BE2C (cell line): ENCODE measurements around the gene CDH23.
A peak's percentile ranks its signal among the peaks of the same experiment; 100 is the strongest.

Experiments
- DNase-seq: peaks from one replicate; pipeline ENCODE4 v3.0.0-alpha.2; 2020
- H3K27me3 ChIP-seq: fragments of 250-450 bp; sonication (Bioruptor Pico); 2 replicates; pipeline ENCODE4 v1.5.1; 2020; ENCODE audit warnings: mild to moderate bottlenecking
- H3K36me3 ChIP-seq: fragments of 250-450 bp; sonication (Bioruptor Pico); 2 replicates; pipeline ENCODE4 v1.5.1; 2020; ENCODE audit warnings: mild to moderate bottlenecking
- H3K4me1 ChIP-seq: fragments of 250-450 bp; sonication (Bioruptor Pico); 2 replicates; pipeline ENCODE4 v1.5.1; 2020
- H3K4me3 ChIP-seq: 2 replicates; pipeline ENCODE4 v1.5.1; 2011; ENCODE audit warnings: low read depth, low read length
- H3K9me3 ChIP-seq: fragments of 250-450 bp; sonication (Bioruptor Pico); 2 replicates; pipeline ENCODE4 v1.5.1; 2020
- TF ChIP-seq, protein P1 (sequence below): IDR thresholded peaks from 2 replicates; pipeline ENCODE4 v1.5.1; 2012; ENCODE audit warnings: mild to moderate bottlenecking, low read depth, low read length

CDH23 gene

GRCh38 chr10:71770255-71770654 is 373.5 kb downstream of the CDH23 start:
- no peak for DNase-seq
- H3K27me3 ChIP-seq = no peaks in the 10 kb centered on the region
- H3K4me3 ChIP-seq = no peak overlapping the region
- H3K4me1 ChIP-seq = no peaks in the 10 kb centered on the region
- TF ChIP-seq, protein P1, sequence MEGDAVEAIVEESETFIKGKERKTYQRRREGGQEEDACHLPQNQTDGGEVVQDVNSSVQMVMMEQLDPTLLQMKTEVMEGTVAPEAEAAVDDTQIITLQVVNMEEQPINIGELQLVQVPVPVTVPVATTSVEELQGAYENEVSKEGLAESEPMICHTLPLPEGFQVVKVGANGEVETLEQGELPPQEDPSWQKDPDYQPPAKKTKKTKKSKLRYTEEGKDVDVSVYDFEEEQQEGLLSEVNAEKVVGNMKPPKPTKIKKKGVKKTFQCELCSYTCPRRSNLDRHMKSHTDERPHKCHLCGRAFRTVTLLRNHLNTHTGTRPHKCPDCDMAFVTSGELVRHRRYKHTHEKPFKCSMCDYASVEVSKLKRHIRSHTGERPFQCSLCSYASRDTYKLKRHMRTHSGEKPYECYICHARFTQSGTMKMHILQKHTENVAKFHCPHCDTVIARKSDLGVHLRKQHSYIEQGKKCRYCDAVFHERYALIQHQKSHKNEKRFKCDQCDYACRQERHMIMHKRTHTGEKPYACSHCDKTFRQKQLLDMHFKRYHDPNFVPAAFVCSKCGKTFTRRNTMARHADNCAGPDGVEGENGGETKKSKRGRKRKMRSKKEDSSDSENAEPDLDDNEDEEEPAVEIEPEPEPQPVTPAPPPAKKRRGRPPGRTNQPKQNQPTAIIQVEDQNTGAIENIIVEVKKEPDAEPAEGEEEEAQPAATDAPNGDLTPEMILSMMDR = no peak
- no peaks in the 10 kb centered on the region for H3K9me3 ChIP-seq
- no peaks in the 10 kb centered on the region for H3K36me3 ChIP-seq

- Histone ChIP-seq H3K9me3 (no peaks in the 10 kb centered on the region), H3K4me3 (no peak overlapping the region), H3K4me1 (no peaks in the 10 kb centered on the region), H3K36me3 (no peaks in the 10 kb centered on the region), H3K27me3 (no peaks in the 10 kb centered on the region)
- TF ChIP-seq, protein P1 = no peak
- no peak for DNase-seq
Measured at GRCh38 chr10:71770789-71771188, 374.1 kb downstream of the CDH23 start.

DNA sequence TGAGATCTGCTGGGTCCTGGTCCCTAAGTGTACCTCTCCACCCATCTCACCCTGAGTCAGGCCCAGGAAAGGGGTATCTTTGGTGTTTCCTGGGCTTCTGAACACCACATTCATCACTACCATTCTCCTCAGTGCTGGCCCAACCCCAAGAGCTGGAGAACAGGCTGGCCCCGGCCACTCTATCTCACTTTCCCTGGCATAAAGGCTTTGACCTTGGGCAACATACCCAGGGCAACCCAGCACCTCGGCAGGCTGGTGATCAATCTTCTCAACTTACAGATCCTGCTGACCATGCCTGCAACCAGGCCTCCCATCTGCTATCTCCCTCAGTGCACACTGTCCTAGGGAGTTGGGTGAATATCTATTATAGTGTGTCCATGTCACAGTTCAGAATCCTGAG is 374.5 kb downstream of the CDH23 start:
- Histone ChIP-seq H3K4me1 (no peaks in the 10 kb centered on the region), H3K36me3 (no peaks in the 10 kb centered on the region), H3K9me3 (no peaks in the 10 kb centered on the region), H3K4me3 (no peak overlapping the region), H3K27me3 (no peaks in the 10 kb centered on the region)
- TF ChIP-seq, protein P1 = no peak
- no peak for DNase-seq

DNA sequence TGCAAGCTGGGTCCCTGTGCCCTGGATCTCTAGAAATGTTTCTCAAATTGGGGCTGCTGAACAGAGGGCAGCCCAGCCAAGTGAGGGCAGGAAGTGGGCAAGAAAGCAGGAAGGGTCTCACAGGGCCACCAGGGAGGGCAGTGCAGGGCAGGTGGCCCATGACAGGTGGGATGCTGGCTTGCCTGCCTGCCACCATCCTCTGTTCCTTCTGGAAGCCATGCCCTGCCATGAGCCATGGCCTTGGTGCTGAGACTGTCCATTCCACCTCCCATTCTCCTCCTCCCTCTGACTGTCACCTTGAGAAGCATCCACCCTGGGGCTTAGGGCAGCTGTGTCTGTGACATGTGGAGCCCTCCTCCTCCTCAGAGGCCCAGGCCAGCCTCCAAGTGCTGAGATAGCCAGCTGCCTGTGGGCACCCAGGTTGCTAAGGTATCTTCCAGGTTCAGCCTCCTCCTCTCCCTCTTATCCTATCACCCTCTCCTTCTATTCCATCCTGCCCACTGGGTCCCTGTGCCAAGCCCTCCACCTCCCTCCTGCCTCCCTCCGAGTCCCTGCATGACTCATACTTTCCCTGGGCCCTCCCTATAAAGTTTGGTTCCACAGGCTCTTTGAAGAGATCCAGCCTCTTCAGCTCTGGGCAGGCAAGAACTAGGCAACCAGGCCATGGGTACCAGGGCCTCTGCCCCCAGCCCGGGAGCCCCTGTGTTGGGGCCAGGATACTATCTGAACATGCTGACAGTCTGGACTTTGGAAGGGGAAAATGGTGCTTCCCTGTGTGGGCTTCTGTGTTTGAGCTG is 375.3 kb downstream of the CDH23 start:
- Histone ChIP-seq H3K4me3 (no peak overlapping the region), H3K27me3 (no peaks in the 10 kb centered on the region), H3K36me3 (no peaks in the 10 kb centered on the region), H3K9me3 (no peaks in the 10 kb centered on the region), H3K4me1 (no peaks in the 10 kb centered on the region)
- no peak for DNase-seq
- TF ChIP-seq, protein P1 = no peak

GRCh38 chr10:71772832-71773220 is 376.1 kb downstream of the CDH23 start:
- H3K27me3 ChIP-seq = no peaks in the 10 kb centered on the region
- peak overlapping the region; percentile 58 for H3K4me3 ChIP-seq
- H3K36me3 ChIP-seq = no peaks in the 10 kb centered on the region
- no peaks in the 10 kb centered on the region for H3K4me1 ChIP-seq
- TF ChIP-seq, protein P1 = no peak
- H3K9me3 ChIP-seq = no peaks in the 10 kb centered on the region
- no peak for DNase-seq

GRCh38 chr10:71773221-71773971 is 376.7 kb downstream of the CDH23 start, which contains the start of gene VSIR:
Gene VSIR (minus strand): TSS chr10:71773520. CDS start chr10:71773439, 81 bp downstream.
- DNase-seq = peak; percentile 87
- TF ChIP-seq, protein P1 = peak; percentile 64
- H3K9me3 ChIP-seq = no peaks in the 10 kb centered on the region
- H3K4me3 ChIP-seq = peak within 1 kb of the TSS; percentile 58
- no peaks in the 10 kb centered on the region for H3K4me1 ChIP-seq
- no peaks in the 10 kb centered on the region for H3K36me3 ChIP-seq
- H3K27me3 ChIP-seq = no peaks in the 10 kb centered on the region
